ENCODE measurements around the gene PTPRU. TPM values are rescaled to one million over a fixed set of nuclear protein-coding genes. Genes with fewer than 3 reads are reported as not detected.

PTPRU gene
- total RNA-seq, 1 donor from 2014 or later, result 92.5 TPM

DNA sequence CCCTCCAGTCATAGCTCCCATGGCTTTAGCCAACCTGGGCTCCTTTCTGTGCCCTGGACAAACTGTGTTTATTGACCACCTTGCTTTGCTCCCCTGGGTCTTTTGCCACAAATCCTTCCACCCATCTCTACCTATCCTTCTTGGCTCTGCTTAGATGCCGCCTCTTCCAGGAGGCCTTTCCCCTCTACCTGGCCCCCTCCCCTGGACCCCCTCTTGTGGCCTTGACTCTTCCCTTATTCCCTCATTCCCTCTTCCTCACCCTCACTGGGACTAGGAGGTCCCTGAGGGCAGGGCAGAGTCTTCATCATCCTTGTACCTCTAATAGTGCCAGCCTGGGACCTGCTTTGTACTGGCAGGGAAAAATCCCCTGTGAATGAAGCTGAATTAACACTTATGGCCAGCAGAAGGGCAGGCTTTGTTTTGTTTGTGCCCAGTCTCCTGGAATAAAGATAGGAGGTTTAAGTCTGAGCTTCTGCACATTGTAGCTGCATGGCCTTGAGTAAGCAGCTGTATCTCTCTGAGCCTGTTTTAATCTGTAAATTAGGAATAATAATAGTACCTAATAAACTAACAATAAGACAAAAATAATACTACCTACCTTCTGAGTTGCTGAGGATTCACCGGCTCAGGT lies 13.7 kb downstream of the PTPRU start:
- Mint-ChIP-seq H3K36me3 (ENCODE audit: unreplicated experiment) (peaks cover 4% of the 10 kb centered on the region), H3K27me3 (ENCODE audit: unreplicated experiment) (peaks cover 3% of the 10 kb centered on the region), H3K4me1 (ENCODE audit: low read depth, unreplicated experiment) (peaks cover 16% of the 10 kb centered on the region), H3K4me3 (ENCODE audit: unreplicated experiment) (no peak overlapping the region), H3K27ac (ENCODE audit: unreplicated experiment) (no peak overlapping the region), H3K9me3 (ENCODE audit: unreplicated experiment) (no peaks in the 10 kb centered on the region)
- TF ChIP-seq, protein P1, sequence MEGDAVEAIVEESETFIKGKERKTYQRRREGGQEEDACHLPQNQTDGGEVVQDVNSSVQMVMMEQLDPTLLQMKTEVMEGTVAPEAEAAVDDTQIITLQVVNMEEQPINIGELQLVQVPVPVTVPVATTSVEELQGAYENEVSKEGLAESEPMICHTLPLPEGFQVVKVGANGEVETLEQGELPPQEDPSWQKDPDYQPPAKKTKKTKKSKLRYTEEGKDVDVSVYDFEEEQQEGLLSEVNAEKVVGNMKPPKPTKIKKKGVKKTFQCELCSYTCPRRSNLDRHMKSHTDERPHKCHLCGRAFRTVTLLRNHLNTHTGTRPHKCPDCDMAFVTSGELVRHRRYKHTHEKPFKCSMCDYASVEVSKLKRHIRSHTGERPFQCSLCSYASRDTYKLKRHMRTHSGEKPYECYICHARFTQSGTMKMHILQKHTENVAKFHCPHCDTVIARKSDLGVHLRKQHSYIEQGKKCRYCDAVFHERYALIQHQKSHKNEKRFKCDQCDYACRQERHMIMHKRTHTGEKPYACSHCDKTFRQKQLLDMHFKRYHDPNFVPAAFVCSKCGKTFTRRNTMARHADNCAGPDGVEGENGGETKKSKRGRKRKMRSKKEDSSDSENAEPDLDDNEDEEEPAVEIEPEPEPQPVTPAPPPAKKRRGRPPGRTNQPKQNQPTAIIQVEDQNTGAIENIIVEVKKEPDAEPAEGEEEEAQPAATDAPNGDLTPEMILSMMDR (IDR thresholded peaks at IDR 0.05; ENCODE audit: partially characterized antibody, unreplicated experiment), result no peak
- no peak for DNase-seq

DNA sequence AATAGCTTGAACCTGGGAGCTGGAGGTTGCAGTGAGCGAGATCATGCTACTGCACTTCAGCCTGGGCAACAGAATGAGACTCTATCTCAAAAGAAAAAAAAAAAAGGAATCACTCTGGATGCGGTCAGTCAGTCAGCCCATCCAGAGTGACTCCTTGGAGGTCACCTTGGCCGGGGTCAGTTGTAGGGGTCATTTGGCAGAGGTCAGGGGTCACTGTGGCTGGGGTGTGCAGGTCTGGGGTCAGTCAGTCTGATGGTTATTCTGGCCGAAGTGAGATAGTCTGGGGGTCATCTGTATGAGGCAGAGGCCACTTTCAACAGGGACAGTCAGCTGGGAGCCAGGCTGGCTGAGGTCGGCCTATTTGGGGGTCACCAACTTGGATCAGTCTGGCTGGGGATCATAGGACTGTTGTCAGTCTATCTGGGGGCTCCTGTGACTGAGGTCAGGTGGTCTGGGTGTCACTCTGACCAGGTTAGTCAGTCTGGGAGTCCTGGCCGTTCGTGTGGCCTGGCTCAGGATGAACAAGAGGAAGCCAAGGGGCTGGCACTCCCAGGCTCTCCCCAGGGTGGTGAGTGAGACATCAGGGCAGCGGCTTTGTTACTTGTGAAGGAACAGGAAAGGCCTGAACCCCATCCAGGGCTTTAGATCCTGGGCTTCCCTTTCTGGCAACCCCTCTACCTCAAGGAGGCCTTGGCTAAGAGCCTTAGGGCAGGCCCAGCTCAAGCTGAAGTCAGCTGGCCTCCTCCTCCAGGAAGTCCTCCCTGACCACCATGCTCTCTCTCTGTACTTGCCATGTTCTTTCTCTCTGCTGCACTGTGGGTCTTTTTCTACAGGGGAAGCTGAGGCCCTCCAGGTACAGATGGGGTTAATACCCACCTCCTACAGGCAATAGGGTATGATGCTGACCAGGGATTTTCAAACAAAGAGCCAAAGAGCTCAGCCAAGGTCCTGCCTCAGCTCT lies 15.1 kb downstream of the PTPRU start:
- Mint-ChIP-seq H3K4me1 (ENCODE audit: low read depth, unreplicated experiment) (peaks cover 21% of the 10 kb centered on the region), H3K36me3 (ENCODE audit: unreplicated experiment) (peaks cover 4% of the 10 kb centered on the region), H3K9me3 (ENCODE audit: unreplicated experiment) (no peaks in the 10 kb centered on the region), H3K4me3 (ENCODE audit: unreplicated experiment) (no peak overlapping the region), H3K27me3 (ENCODE audit: unreplicated experiment) (peaks cover 3% of the 10 kb centered on the region), H3K27ac (ENCODE audit: unreplicated experiment) (no peak overlapping the region)
- no peak for DNase-seq
- TF ChIP-seq, protein P1 (IDR thresholded peaks at IDR 0.05; ENCODE audit: partially characterized antibody, unreplicated experiment), result no peak

DNA sequence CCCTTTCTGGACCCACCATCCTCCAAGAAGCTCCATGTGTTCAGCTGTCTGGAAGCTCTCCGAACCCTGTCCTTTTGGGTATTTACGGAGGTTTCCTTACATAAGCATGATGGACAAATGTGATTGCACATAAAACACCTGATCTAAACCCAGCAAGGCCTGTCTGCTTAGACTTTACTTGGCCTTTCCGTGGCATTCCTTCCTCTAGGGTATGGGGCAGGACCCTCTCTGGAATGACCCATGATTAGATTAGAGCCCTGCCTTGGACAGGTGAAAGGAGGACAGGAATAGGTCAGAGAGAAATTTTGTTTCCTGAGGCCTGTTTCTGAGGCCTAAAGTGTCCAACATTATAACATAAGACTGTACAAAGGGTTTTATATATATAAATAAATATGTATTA lies 16.9 kb downstream of the PTPRU start:
- Mint-ChIP-seq H3K4me3 (ENCODE audit: unreplicated experiment) (no peak overlapping the region), H3K36me3 (ENCODE audit: unreplicated experiment) (no peaks in the 10 kb centered on the region), H3K27ac (ENCODE audit: unreplicated experiment) (no peak overlapping the region), H3K4me1 (ENCODE audit: low read depth, unreplicated experiment) (peaks cover 27% of the 10 kb centered on the region), H3K9me3 (ENCODE audit: unreplicated experiment) (no peaks in the 10 kb centered on the region), H3K27me3 (ENCODE audit: unreplicated experiment) (peaks cover 2% of the 10 kb centered on the region)
- TF ChIP-seq, protein P1 (IDR thresholded peaks at IDR 0.05; ENCODE audit: partially characterized antibody, unreplicated experiment), result no peak
- DNase-seq, result no peak

DNA sequence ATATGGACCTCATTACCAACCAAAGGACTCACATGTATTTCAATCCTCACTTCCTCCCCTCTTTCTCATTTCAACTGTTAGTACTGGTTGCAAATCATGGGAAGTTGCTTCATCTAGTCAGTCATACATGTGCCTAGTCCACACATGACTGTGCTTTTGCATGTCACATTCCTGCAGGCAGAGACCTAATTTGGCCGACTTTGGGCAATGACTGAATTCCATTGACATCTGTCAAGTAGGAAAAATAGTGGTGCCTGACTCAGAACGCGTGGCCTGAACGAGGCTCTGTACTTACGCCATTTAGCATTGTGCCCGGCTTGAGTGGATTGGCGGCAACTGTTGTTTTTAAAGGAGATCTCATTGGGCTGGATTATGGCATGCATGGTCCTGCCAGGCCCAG lies 18.0 kb downstream of the PTPRU start:
- H3K4me3 Mint-ChIP-seq (ENCODE audit: unreplicated experiment), result no peak overlapping the region
- no peak for DNase-seq
- H3K4me1 Mint-ChIP-seq (ENCODE audit: low read depth, unreplicated experiment), result peaks cover 22% of the 10 kb centered on the region
- TF ChIP-seq, protein P1 (IDR thresholded peaks at IDR 0.05; ENCODE audit: partially characterized antibody, unreplicated experiment), result no peak
- H3K36me3 Mint-ChIP-seq (ENCODE audit: unreplicated experiment), result no peaks in the 10 kb centered on the region
- peaks cover 2% of the 10 kb centered on the region for H3K9me3 Mint-ChIP-seq (ENCODE audit: unreplicated experiment)
- H3K27ac Mint-ChIP-seq (ENCODE audit: unreplicated experiment), result no peak overlapping the region
- peaks cover 2% of the 10 kb centered on the region for H3K27me3 Mint-ChIP-seq (ENCODE audit: unreplicated experiment)
